Stimulated activated CD4-positive, alpha-beta T cell treated with anti-CD3 and anti-CD28 coated beads, Interleukin-2, amount 100 ng/mL, for 24 hours (primary cell): ENCODE measurements around the gene KIRREL3.

Experiments used
- DNase-seq, 2 donors: peaks; one replicate each; pipeline ENCODE4 v3.0.0-alpha.2; 2020

Gene KIRREL3

GRCh38 chr11:126478466-126478865, 522.1 kb downstream of the KIRREL3 start:
- DNase-seq: no peak

- DNase-seq: peak in 1 of 2 donors; percentile 14
Measured at GRCh38 chr11:126477535-126478305, 522.9 kb downstream of the KIRREL3 start.

DNA sequence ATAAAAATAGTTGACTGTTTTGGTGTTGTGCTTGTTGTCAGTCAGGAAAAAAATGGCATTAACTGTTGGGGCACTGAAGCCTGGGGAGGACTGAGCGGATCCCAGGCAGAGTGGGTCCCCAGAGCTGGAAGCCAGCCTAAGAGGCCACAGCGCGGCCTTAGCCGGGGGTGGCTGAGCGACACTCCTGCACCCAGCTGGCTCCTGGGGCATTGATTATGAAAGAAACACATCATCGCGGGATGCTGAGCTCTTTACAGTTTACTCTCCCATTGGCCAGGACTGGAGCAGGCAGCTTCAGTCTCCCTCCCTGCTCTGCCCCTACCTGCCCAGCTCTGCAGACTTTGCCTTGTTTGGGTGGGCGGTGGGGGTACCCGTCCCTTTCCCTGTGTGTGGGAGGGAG, 523.6 kb downstream of the KIRREL3 start:
- DNase-seq: no peak

- DNase-seq: no peak
Measured at GRCh38 chr11:126476266-126476924, 524.2 kb downstream of the KIRREL3 start.

DNA sequence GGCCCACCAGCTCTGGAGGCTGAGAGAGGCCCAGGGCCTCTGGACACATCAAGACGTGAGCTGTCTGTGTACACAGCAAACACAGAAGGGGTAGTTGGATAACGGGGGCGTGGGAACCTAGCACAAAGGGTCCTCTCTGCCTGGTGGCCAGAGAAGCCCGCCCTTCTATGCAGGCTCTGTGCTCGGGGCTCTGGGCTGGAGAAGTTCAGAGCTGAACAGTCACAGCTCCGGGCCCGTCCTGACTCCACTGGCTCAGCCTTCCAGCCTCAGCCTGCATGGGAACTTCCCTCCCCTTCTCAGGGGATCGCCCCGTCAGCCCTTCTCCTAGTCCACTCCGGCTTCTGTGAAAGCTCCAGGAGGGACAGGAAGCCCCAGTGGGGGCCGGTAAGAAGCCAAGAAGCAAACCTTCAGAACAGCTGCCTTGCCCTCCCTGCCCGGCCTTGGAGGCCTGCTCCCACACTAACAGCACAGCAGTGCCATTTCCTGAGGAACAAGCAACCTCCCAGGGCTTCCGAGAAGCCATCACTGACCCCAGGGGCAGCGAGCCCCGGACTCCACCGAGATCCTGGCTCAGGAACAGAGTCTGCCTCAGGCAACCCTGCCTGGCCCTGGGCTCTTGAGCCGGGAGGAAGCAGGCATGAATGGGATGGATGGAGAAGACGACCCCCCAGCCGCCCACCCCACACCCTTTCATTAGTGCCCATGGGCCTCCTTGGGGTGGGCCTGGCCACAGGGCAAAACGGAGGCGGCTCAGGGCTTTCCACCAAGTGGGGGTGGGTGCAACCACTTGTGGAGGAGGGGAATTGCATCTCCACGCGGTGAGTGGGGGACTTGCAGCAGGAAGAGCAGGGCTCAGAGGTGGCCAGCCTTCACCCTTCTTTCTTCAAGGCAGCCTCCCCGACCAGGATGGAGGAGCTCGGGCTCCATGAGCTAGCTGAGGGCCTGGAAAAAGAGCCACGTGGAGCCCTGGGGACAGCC, 525.3 kb downstream of the KIRREL3 start:
- no peak for DNase-seq

- no peak for DNase-seq
Measured at GRCh38 chr11:126474220-126474619, 526.4 kb downstream of the KIRREL3 start.

DNA sequence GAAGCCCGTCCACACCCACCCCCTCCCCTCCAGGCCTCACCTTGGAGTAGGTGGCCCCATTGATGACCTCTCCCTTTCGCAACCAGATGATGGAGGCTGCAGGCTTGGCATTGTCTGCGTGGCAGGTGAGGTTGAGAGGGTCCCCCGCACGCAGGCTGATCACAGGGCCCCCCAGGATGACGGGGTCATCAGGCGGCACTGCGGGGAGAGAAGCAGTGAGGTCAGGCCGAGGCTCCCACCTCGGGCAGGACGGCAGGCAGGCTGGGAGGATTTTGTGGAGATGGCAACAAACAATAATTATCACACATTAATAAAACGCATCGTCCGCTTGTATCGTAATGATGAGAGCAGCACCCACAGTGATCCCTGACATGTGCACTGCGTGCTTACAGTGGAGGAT, 527.3 kb downstream of the KIRREL3 start:
- no peak for DNase-seq

- DNase-seq: no peak
Measured at GRCh38 chr11:126469311-126469710, 531.3 kb downstream of the KIRREL3 start.

DNA sequence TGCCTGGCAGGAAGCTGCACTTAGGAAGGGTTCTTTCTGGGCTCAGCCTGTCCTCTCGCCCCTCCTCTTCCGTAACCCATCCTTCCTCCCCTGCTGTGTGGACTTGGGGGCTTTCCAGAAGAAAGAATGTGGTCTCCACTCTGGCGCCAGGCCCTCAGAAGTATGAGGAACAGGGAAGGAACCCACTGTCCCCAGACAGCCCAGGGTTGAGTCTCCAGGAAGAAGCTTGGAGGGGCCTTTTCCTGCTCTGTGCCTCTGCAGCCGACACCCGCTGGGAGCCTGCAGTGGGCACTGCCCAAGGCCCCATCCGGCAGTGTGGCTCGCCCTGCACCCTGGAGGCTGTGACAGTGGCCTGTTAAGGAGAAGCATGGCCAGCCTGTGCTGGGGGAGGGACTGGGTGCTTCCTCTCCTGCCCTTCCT, 532.5 kb downstream of the KIRREL3 start:
- DNase-seq: no peak

GRCh38 chr11:126467471-126467870, 533.1 kb downstream of the KIRREL3 start:
- no peak for DNase-seq

- no peak for DNase-seq
Measured at GRCh38 chr11:126467046-126467370, 533.6 kb downstream of the KIRREL3 start.

DNA sequence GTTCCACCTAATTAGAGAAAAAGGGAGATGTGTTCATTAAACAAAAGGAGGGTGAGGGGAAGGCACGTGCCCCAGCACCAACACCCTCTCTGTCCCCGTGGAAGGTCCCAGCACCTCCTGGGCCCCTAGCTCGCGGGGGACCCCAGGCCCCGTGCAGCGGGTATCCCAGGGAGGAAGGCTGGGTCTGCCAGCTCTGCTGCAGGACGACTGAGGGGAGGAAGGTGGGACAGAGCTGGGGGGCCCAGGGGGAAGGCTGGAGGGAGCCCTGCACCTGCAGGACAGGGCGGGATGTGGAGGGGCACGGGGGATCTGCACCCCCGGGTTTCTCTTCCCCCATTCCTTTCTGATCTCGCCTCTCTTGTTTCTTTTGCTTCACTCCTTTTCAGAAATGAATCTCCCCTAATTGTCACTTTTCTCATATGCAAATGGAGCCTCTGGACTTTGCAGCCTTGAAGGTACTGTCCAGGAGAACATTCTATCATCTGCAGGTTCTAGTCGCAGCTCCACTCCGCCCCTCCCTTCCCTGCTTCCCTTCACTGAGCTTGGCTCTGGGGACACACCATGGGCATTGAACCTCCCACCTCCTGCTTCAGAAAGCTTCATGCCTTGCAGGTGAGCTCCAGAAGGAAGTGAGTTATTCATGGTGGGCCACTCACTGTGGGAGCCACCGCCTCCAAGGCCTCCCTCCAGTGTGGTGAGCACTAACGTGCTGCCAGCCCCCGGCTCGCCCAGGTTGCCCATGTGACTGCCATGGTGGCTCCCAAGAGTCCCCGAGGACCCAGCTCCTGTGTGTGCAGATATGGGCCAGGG, 534.1 kb downstream of the KIRREL3 start:
- no peak for DNase-seq

- DNase-seq: peak in 1 of 2 donors; percentile 18
Measured at GRCh38 chr11:126465573-126466188, 534.9 kb downstream of the KIRREL3 start.

DNA sequence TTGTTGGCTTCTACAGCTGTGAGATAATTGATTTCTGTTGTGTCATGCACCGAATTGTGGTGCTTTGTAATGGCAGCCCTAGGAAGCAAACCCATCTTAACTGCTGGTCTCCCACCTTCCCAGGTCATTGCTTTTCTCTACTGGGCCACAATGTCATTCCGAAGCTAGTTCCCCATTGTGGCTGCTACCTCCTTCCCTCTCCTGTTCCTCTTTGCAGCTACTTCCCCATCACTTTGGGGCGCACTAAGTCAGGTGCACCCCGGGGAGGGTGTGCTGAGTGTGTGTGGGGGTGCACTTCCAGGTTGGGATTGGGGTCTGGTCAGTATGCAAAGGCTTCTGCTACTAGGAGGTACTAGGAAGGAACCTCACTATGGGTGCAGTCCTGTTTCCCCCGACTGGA, 535.8 kb downstream of the KIRREL3 start:
- DNase-seq: no peak

- DNase-seq: no peak
Measured at GRCh38 chr11:126462422-126462821, 538.1 kb downstream of the KIRREL3 start.

GRCh38 chr11:126461996-126462395, 538.6 kb downstream of the KIRREL3 start:
- no peak for DNase-seq

GRCh38 chr11:126461096-126461440, 539.5 kb downstream of the KIRREL3 start:
- no peak for DNase-seq

DNA sequence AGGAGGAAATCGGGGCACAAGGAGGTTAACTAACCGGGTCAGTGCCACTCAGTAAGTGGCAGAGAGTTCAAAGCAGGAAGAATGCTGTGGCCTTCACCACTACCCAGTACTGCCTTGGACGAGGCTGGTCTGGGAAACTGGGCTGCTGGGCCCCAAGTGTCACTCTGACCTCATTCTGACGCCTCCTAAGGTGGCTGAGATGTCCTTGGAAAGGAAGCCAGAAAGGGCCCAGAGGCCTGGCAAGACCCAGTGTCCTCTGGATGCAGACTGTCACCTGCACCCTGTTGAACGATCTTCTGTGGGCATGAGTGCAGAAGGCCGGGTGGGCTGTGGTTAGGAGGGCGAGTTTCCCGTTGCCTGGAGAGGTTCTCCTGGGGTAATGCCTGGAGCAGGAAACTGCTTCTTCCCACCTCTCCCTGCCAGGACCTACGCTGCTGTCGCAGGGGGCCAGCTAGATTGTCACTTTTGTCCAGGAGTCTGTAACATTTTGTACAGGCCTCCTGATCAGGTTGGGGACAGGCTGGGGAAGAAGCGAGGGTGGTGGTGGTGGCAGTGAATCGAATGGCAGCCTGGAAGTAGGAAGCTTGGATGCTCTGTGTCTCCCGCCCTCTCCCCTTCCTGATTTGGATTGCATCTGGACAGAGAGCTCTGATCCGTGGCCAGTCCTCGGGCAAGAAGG, 540.0 kb downstream of the KIRREL3 start:
- no peak for DNase-seq

- no peak for DNase-seq
Measured at GRCh38 chr11:126459691-126460281, 540.8 kb downstream of the KIRREL3 start.

- DNase-seq: no peak
Measured at GRCh38 chr11:126457817-126458216, 542.8 kb downstream of the KIRREL3 start.
